HEK293 (cell line): ENCODE measurements around the gene PLXND1.
A peak's percentile ranks its signal among the peaks of the same experiment; 100 is the strongest.

Experiments used
- AEBP2 ChIP-seq: fragments of 450-650 bp; formaldehyde crosslinking; IDR thresholded peaks from 2 replicates; pipeline ENCODE4 v1.5.1; 2016; ENCODE audit warnings: missing biosample characterization, missing genetic modification characterization, borderline replicate concordance
- BCL11B ChIP-seq: fragments of 450-650 bp; formaldehyde crosslinking; IDR thresholded peaks from 2 replicates; pipeline ENCODE4 v1.5.1; 2016; ENCODE audit warnings: low read depth, missing biosample characterization, missing genetic modification characterization
- GLIS2 ChIP-seq: fragments of 450-650 bp; formaldehyde crosslinking; IDR thresholded peaks from 2 replicates; pipeline ENCODE4 v1.5.1; 2016; ENCODE audit warnings: missing biosample characterization, missing genetic modification characterization
- HOXA7 ChIP-seq: sonication (generic); formaldehyde crosslinking; IDR thresholded peaks from 2 replicates; pipeline ENCODE4 v1.8.1; 2022; ENCODE audit warnings: missing genetic modification reagents, borderline replicate concordance
- KLF10 ChIP-seq: fragments of 450-650 bp; IDR thresholded peaks from 2 replicates; pipeline ENCODE4 v1.5.1; 2018; ENCODE audit warnings: missing biosample characterization, mild to moderate bottlenecking, missing genetic modification characterization
- KLF7 ChIP-seq: fragments of 450-650 bp; formaldehyde crosslinking; IDR thresholded peaks from 2 replicates; pipeline ENCODE4 v1.5.1; 2016; ENCODE audit warnings: missing biosample characterization, missing genetic modification characterization, borderline replicate concordance
- KLF9 ChIP-seq: fragments of 450-650 bp; formaldehyde crosslinking; IDR thresholded peaks from 2 replicates; pipeline ENCODE4 v1.5.1; 2016; ENCODE audit warnings: missing biosample characterization, missing genetic modification characterization, low read depth
- SALL2 ChIP-seq: fragments of 450-650 bp; formaldehyde crosslinking; IDR thresholded peaks from 2 replicates; pipeline ENCODE4 v1.5.0; 2017; ENCODE audit warnings: missing biosample characterization, mild to moderate bottlenecking, missing genetic modification characterization, borderline replicate concordance
- TCF7L2 ChIP-seq: IDR thresholded peaks from 2 replicates; pipeline ENCODE4 v1.6.1; 2011; ENCODE audit warnings: low read depth, mild to moderate bottlenecking, inconsistent platforms, low read length, moderate library complexity, borderline replicate concordance
- ZBTB17 ChIP-seq: fragments of 450-650 bp; formaldehyde crosslinking; IDR thresholded peaks from 2 replicates; pipeline ENCODE4 v1.5.1; 2016; ENCODE audit warnings: missing biosample characterization, missing genetic modification characterization
- ZBTB48 ChIP-seq: fragments of 450-650 bp; formaldehyde crosslinking; IDR thresholded peaks from 2 replicates; pipeline ENCODE4 v1.5.1; 2016; ENCODE audit warnings: missing biosample characterization, missing genetic modification characterization
- ZIC2 ChIP-seq: fragments of 450-650 bp; formaldehyde crosslinking; IDR thresholded peaks from 2 replicates; pipeline ENCODE4 v1.5.1; 2016; ENCODE audit warnings: missing biosample characterization, missing genetic modification characterization
- ZNF157 ChIP-seq: fragments of 450-650 bp; formaldehyde crosslinking; IDR thresholded peaks from 2 replicates; pipeline ENCODE4 v1.5.1; 2016; ENCODE audit warnings: missing biosample characterization, missing genetic modification characterization
- ZNF2 ChIP-seq: fragments of 450-650 bp; formaldehyde crosslinking; IDR thresholded peaks from 2 replicates; pipeline ENCODE4 v1.5.1; 2016; ENCODE audit warnings: missing biosample characterization, missing genetic modification characterization
- ZNF223 ChIP-seq: fragments of 450-650 bp; formaldehyde crosslinking; IDR thresholded peaks from 2 replicates; pipeline ENCODE4 v1.5.1; 2016; ENCODE audit warnings: missing biosample characterization, missing genetic modification characterization
- ZNF248 ChIP-seq: fragments of 450-650 bp; formaldehyde crosslinking; IDR thresholded peaks from 2 replicates; pipeline ENCODE4 v1.5.1; 2017; ENCODE audit warnings: missing biosample characterization, missing genetic modification characterization
- ZNF335 ChIP-seq: fragments of 450-650 bp; formaldehyde crosslinking; conservative IDR thresholded peaks from 2 replicates; pipeline ENCODE4 v1.5.1; 2016; ENCODE audit warnings: missing biosample characterization, missing genetic modification characterization
- ZNF366 ChIP-seq: fragments of 450-650 bp; formaldehyde crosslinking; conservative IDR thresholded peaks from 2 replicates; pipeline ENCODE4 v1.5.1; 2016; ENCODE audit warnings: missing biosample characterization, missing genetic modification characterization
- ZNF426 ChIP-seq: fragments of 450-650 bp; formaldehyde crosslinking; IDR thresholded peaks from 2 replicates; pipeline ENCODE4 v1.5.1; 2017; ENCODE audit warnings: missing biosample characterization, missing genetic modification characterization, mild to moderate bottlenecking, inconsistent platforms, moderate library complexity
- ZNF433 ChIP-seq: fragments of 450-650 bp; formaldehyde crosslinking; IDR thresholded peaks from 2 replicates; pipeline ENCODE4 v1.5.1; 2016; ENCODE audit warnings: missing biosample characterization, missing genetic modification characterization, low read depth
- ZNF513 ChIP-seq: fragments of 450-650 bp; IDR thresholded peaks from 2 replicates; pipeline ENCODE4 v1.5.1; 2018; ENCODE audit warnings: missing biosample characterization, missing genetic modification characterization
- ZNF530 ChIP-seq: fragments of 450-650 bp; formaldehyde crosslinking; IDR thresholded peaks from 2 replicates; pipeline ENCODE4 v1.5.1; 2016; ENCODE audit warnings: low read depth, missing biosample characterization, missing genetic modification characterization
- ZNF571 ChIP-seq: fragments of 450-650 bp; formaldehyde crosslinking; IDR thresholded peaks from 2 replicates; pipeline ENCODE4 v1.5.0; 2017; ENCODE audit warnings: missing biosample characterization, missing genetic modification characterization
- ZNF626 ChIP-seq: fragments of 450-650 bp; sonication (Bioruptor Pico); formaldehyde crosslinking; IDR thresholded peaks from 2 replicates; pipeline ENCODE4 v1.5.1; 2018; ENCODE audit warnings: missing biosample characterization, missing genetic modification characterization, inconsistent platforms
- ZNF664 ChIP-seq: fragments of 450-650 bp; formaldehyde crosslinking; IDR thresholded peaks from 2 replicates; pipeline ENCODE4 v1.5.1; 2016; ENCODE audit warnings: missing biosample characterization, missing genetic modification characterization
- ZNF747 ChIP-seq: fragments of 450-650 bp; formaldehyde crosslinking; IDR thresholded peaks from 2 replicates; pipeline ENCODE4 v1.5.1; 2016; ENCODE audit warnings: missing biosample characterization, missing genetic modification characterization
- ZNF791 ChIP-seq: fragments of 450-650 bp; formaldehyde crosslinking; IDR thresholded peaks from 2 replicates; pipeline ENCODE4 v1.5.1; 2016; ENCODE audit warnings: missing biosample characterization, missing genetic modification characterization
- ZSCAN16 ChIP-seq: fragments of 450-650 bp; formaldehyde crosslinking; IDR thresholded peaks from 2 replicates; pipeline ENCODE4 v1.5.1; 2016; ENCODE audit warnings: missing biosample characterization, missing genetic modification characterization
- ZSCAN30 ChIP-seq: fragments of 450-650 bp; IDR thresholded peaks from 2 replicates; pipeline ENCODE4 v1.5.1; 2018; ENCODE audit warnings: missing biosample characterization, mild to moderate bottlenecking, missing genetic modification characterization, moderate library complexity
- TF ChIP-seq, protein P1 (sequence below): fragments of 450-650 bp; formaldehyde crosslinking; IDR thresholded peaks from 2 replicates; pipeline ENCODE4 v1.5.1; 2016; ENCODE audit warnings: missing biosample characterization, missing genetic modification characterization

Gene PLXND1

GRCh38 chr3:129651435-129652202 is 45.1 kb upstream of the PLXND1 start (continued):
- TF ChIP-seq TCF7L2 (no peak), KLF7 (tag by site-specific recombination) (no peak), ZNF664 (tag by site-specific recombination) (no peak), KLF9 (no peak), ZNF157 (tag by site-specific recombination) (no peak), BCL11B (tag by site-specific recombination) (no peak), ZBTB17 (tag by site-specific recombination) (peak; percentile 23; the same call in 1 of the 2 replicates), ZNF747 (no peak), ZNF366 (tag by site-specific recombination) (0 out of 2 replicates have a peak, but pooled peaks have one; percentile 53), ZIC2 (peak; percentile 54), KLF10 (tag by site-specific recombination) (no peak), ZNF433 (tag by site-specific recombination) (no peak), ZSCAN30 (tag by site-specific recombination) (no peak), ZNF571 (tag by site-specific recombination) (no peak), HOXA7 (CRISPR knock-in tag) (no peak), ZSCAN16 (tag by site-specific recombination) (no peak), ZNF626 (tag by site-specific recombination) (no peak), ZNF530 (no peak), ZBTB48 (tag by site-specific recombination) (no peak), ZNF791 (tag by site-specific recombination) (no peak), ZNF223 (tag by site-specific recombination) (no peak), ZNF248 (tag by site-specific recombination) (no peak), ZNF2 (tag by site-specific recombination) (no peak), SALL2 (tag by site-specific recombination) (no peak), AEBP2 (no peak), ZNF426 (no peak), ZNF513 (tag by site-specific recombination) (no peak), GLIS2 (no peak), ZNF335 (no peak)
- TF ChIP-seq, protein P1, sequence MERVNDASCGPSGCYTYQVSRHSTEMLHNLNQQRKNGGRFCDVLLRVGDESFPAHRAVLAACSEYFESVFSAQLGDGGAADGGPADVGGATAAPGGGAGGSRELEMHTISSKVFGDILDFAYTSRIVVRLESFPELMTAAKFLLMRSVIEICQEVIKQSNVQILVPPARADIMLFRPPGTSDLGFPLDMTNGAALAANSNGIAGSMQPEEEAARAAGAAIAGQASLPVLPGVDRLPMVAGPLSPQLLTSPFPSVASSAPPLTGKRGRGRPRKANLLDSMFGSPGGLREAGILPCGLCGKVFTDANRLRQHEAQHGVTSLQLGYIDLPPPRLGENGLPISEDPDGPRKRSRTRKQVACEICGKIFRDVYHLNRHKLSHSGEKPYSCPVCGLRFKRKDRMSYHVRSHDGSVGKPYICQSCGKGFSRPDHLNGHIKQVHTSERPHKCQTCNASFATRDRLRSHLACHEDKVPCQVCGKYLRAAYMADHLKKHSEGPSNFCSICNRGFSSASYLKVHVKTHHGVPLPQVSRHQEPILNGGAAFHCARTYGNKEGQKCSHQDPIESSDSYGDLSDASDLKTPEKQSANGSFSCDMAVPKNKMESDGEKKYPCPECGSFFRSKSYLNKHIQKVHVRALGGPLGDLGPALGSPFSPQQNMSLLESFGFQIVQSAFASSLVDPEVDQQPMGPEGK (tag by site-specific recombination): no peak
